WTC11 (cell line): Measurements from ENCODE around the gene CDA. TPM values are rescaled to one million over a fixed set of nuclear protein-coding genes. Genes with fewer than 3 reads are reported as not detected.

Experiments used
- ATAC-seq: fragments of 200-7000 bp; cut with Tn5 transposase; 2 replicates; pipeline ENCODE4 v1.10.0; 2021; ENCODE audit warnings: mild to moderate bottlenecking, moderate library complexity
- CTCF ChIA-PET: fragments of 300-600 bp; sonication (Branson Sonifier 250); formaldehyde crosslinking; loops from one replicate; lab custom pipeline; 2021; ENCODE audit warnings: antibody characterized with exemption; lab: Charles Lee
- POLR2A ChIA-PET: fragments of 350-600 bp; sonication (Branson Sonifier 250); formaldehyde crosslinking; loops from one replicate; lab custom pipeline; 2021; ENCODE audit warnings: antibody characterized with exemption; lab: Charles Lee
- DNase-seq: peaks from one replicate; pipeline ENCODE4 v3.0.0; 2021; ENCODE audit warnings: low spot score
- H3K27ac Mint-ChIP-seq: 2 replicates; pipeline ENCODE4 v1.8.0; 2021; ENCODE audit warnings: mixed read lengths
- H3K27me3 Mint-ChIP-seq: 2 replicates; pipeline ENCODE4 v1.8.0; 2021; ENCODE audit warnings: low read depth, mild to moderate bottlenecking, moderate library complexity, mixed read lengths
- H3K36me3 Mint-ChIP-seq: 2 replicates; pipeline ENCODE4 v1.8.0; 2021; ENCODE audit warnings: mixed read lengths
- H3K4me1 Mint-ChIP-seq: 2 replicates; pipeline ENCODE4 v1.8.0; 2022; ENCODE audit warnings: mixed read lengths
- H3K4me3 Mint-ChIP-seq: 2 replicates; pipeline ENCODE4 v1.8.0; 2021; ENCODE audit warnings: mild to moderate bottlenecking, moderate library complexity, mixed read lengths
- H3K9me3 Mint-ChIP-seq: 2 replicates; pipeline ENCODE4 v1.8.0; 2021; ENCODE audit warnings: mixed read lengths
- CREM ChIP-seq: sonication (generic); formaldehyde crosslinking; IDR thresholded peaks from 2 replicates; pipeline ENCODE4 v1.8.1; 2022; ENCODE audit warnings: mild to moderate bottlenecking, missing genetic modification reagents, moderate library complexity
- GRHL2 ChIP-seq: fragments of 250-450 bp; sonication (Bioruptor Pico); IDR thresholded peaks from 2 replicates; pipeline ENCODE4 v1.8.0; 2022; ENCODE audit warnings: mild to moderate bottlenecking, moderate library complexity; ENCODE audit not compliant: insufficient replicate concordance, severe bottlenecking
- HMGA2 ChIP-seq: fragments of 250-450 bp; sonication (Bioruptor Pico); IDR thresholded peaks from 2 replicates; pipeline ENCODE4 v1.4.0; 2021; ENCODE audit warnings: mild to moderate bottlenecking, moderate library complexity
- ZNF121 ChIP-seq: sonication (generic); formaldehyde crosslinking; IDR thresholded peaks from 2 replicates; pipeline ENCODE4 v1.8.0; 2023; ENCODE audit warnings: missing genetic modification reagents
- total RNA-seq: library from RNA; stranded (reverse); gene quantifications from 3 replicates; pipeline ENCODE4 v1.2.3, GENCODE V29; 2021
- TF ChIP-seq, protein P1 (sequence below): fragments of 250-450 bp; sonication (Bioruptor Pico); IDR thresholded peaks from 2 replicates; pipeline ENCODE4 v1.9.0; 2021; ENCODE audit warnings: mild to moderate bottlenecking, borderline replicate concordance
- TF ChIP-seq, protein P2 (sequence below): sonication (generic); formaldehyde crosslinking; IDR thresholded peaks from 2 replicates; pipeline ENCODE4 v1.8.1; 2022; ENCODE audit warnings: missing genetic modification reagents, borderline replicate concordance
- TF ChIP-seq, protein P3 (sequence below): sonication (generic); formaldehyde crosslinking; IDR thresholded peaks from 2 replicates; pipeline ENCODE4 v1.8.0; 2023; ENCODE audit warnings: mild to moderate bottlenecking, missing genetic modification reagents

The CDA gene
- total RNA-seq, 1 experiment from 2014 or later: 12.5 TPM

DNA sequence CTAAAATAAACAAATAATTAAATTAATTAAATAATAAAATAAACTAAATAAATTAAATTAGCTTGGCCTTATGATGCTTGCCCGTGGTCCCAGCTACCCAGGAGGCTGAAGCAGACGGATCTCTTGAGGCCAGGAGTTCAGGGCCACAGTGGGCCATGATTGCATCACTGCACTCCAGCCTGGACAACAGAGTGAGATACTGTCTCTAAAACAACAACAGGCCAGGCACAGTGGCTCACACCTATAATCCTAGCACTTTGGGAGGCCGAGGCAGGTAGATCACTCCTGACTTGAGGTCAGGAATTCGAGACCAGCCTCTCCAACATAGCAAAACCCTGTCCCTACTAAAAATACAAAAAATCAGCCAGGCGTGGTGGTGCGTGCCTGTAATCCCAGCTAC lies 32.1 kb downstream of the CDA start:
- Mint-ChIP-seq H3K36me3 (0 out of 2 replicates have a peak, but pooled peaks cover 3% of the 10 kb centered on the region), H3K27me3 (no peaks in the 10 kb centered on the region), H3K4me3 (no peak overlapping the region), H3K4me1 (peaks cover 30% of the 10 kb centered on the region), H3K27ac (no peak overlapping the region), H3K9me3 (peaks cover 5% of the 10 kb centered on the region)
- ATAC-seq (no peak), DNase-seq (no peak)
- CTCF ChIA-PET: interaction anchor here (1.9 to 2.0 kb wide), 2 partner anchors 13 to 46 kb away, joined by 5 to 8 read pairs; partner anchors contain the start of gene PINK1
- POLR2A ChIA-PET: no interaction called here
- TF ChIP-seq ZNF121 (peak; percentile 32; the same call in 1 of the 2 replicates), HMGA2 (CRISPR knock-in tag) (peak; percentile 65; the same call in 1 of the 2 replicates), CREM (no peak), GRHL2 (CRISPR knock-in tag) (no peak)

DNA sequence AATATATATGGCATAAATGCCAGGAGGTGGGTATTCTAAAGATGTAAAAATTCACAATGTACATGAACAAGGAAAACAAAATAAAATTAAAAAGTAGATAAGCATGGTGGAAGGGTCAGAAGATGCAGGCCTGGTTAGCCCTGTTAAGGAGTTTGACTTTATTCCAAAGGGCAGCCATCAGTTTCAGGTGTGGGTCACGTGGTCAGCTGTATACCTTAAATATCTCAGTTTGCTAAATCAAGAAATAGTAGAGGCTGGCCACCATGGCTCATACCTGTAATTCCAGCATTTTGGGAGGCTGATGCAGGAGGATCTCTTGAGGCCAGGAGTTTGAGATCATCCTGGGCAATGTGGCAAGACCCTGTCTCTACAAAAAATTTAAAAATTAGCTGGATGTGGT lies 35.8 kb downstream of the CDA start:
- no peak for DNase-seq
- ChIA-PET POLR2A (no interaction called here), CTCF (interaction anchor here (0.6 to 2.9 kb wide), 6 partner anchors 8 to 1219 kb away, joined by 3 to 14 read pairs (median 4); partner anchors contain the start of genes CDA and DDOST)
- H3K9me3 Mint-ChIP-seq: peaks cover 35% of the 10 kb centered on the region
- H3K27ac Mint-ChIP-seq: peak overlapping the region; percentile 99
- H3K4me3 Mint-ChIP-seq: no peak overlapping the region
- TF ChIP-seq, protein P1, sequence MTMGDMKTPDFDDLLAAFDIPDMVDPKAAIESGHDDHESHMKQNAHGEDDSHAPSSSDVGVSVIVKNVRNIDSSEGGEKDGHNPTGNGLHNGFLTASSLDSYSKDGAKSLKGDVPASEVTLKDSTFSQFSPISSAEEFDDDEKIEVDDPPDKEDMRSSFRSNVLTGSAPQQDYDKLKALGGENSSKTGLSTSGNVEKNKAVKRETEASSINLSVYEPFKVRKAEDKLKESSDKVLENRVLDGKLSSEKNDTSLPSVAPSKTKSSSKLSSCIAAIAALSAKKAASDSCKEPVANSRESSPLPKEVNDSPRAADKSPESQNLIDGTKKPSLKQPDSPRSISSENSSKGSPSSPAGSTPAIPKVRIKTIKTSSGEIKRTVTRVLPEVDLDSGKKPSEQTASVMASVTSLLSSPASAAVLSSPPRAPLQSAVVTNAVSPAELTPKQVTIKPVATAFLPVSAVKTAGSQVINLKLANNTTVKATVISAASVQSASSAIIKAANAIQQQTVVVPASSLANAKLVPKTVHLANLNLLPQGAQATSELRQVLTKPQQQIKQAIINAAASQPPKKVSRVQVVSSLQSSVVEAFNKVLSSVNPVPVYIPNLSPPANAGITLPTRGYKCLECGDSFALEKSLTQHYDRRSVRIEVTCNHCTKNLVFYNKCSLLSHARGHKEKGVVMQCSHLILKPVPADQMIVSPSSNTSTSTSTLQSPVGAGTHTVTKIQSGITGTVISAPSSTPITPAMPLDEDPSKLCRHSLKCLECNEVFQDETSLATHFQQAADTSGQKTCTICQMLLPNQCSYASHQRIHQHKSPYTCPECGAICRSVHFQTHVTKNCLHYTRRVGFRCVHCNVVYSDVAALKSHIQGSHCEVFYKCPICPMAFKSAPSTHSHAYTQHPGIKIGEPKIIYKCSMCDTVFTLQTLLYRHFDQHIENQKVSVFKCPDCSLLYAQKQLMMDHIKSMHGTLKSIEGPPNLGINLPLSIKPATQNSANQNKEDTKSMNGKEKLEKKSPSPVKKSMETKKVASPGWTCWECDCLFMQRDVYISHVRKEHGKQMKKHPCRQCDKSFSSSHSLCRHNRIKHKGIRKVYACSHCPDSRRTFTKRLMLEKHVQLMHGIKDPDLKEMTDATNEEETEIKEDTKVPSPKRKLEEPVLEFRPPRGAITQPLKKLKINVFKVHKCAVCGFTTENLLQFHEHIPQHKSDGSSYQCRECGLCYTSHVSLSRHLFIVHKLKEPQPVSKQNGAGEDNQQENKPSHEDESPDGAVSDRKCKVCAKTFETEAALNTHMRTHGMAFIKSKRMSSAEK: no peak
- TF ChIP-seq ZNF121: peak; percentile 63; the same call in 1 of the 2 replicates
- H3K27me3 Mint-ChIP-seq: peaks cover 6% of the 10 kb centered on the region; the same call in 1 of the 2 replicates
- peaks cover 41% of the 10 kb centered on the region for H3K4me1 Mint-ChIP-seq
- H3K36me3 Mint-ChIP-seq: peaks cover 32% of the 10 kb centered on the region
- no peak for ATAC-seq

DNA sequence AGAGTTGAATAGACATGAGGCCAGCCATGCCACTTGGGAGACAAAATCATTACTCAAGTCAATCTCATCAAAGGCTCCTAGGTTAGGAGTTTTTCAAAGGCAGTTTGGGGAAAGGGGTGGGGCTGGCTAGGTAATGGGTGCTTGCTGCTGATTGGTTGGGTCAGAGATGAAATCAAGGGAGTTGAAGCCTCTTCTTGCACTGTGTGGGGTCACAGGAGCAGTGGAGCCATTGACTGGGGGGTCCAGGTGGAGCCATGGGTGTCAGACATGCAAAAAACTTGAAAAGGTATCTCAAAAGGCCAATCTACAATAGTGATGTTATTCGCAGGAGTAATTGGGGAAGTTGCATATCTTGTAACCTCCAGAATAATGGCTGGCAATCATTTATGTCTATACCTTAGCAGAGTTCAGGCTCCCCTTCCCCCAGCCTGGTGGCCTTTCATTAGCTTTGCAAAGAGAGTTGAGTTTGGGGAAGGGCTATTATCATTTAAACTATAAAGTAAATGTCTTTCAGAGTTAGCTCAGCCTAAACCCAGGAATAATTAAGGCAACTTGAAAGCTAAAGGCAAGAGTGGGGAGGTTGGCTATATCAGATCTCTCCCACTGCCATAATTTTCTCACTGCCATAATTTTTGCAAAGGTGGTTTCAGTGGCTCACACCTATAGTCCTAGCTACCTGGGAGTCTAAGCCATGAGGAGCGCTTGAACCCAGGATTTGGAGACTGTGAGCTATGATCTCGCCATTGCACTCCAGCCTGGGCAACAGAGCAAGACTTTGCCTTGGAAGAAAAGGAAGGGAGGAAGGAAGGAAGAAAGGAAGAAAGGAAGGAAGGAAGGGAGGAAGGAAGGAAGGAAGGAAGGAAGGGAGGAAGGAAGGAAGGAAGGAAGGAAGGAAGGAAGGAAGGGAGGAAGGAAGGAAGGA lies 36.5 kb downstream of the CDA start:
- CTCF ChIA-PET: interaction anchor here (0.6 to 2.9 kb wide), 9 partner anchors 8 to 195 kb away, joined by 3 to 14 read pairs (median 3); partner anchors contain the start of genes CDA and DDOST
- peaks cover 38% of the 10 kb centered on the region for H3K9me3 Mint-ChIP-seq
- peaks cover 6% of the 10 kb centered on the region; the same call in 1 of the 2 replicates for H3K27me3 Mint-ChIP-seq
- peak; percentile 91 for TF ChIP-seq ZNF121
- TF ChIP-seq, protein P2, sequence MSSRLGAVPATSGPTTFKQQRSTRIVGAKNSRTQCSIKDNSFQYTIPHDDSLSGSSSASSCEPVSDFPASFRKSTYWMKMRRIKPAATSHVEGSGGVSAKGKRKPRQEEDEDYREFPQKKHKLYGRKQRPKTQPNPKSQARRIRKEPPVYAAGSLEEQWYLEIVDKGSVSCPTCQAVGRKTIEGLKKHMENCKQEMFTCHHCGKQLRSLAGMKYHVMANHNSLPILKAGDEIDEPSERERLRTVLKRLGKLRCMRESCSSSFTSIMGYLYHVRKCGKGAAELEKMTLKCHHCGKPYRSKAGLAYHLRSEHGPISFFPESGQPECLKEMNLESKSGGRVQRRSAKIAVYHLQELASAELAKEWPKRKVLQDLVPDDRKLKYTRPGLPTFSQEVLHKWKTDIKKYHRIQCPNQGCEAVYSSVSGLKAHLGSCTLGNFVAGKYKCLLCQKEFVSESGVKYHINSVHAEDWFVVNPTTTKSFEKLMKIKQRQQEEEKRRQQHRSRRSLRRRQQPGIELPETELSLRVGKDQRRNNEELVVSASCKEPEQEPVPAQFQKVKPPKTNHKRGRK: 0 out of 2 replicates have a peak, but pooled peaks have one; percentile 78
- TF ChIP-seq, protein P3, sequence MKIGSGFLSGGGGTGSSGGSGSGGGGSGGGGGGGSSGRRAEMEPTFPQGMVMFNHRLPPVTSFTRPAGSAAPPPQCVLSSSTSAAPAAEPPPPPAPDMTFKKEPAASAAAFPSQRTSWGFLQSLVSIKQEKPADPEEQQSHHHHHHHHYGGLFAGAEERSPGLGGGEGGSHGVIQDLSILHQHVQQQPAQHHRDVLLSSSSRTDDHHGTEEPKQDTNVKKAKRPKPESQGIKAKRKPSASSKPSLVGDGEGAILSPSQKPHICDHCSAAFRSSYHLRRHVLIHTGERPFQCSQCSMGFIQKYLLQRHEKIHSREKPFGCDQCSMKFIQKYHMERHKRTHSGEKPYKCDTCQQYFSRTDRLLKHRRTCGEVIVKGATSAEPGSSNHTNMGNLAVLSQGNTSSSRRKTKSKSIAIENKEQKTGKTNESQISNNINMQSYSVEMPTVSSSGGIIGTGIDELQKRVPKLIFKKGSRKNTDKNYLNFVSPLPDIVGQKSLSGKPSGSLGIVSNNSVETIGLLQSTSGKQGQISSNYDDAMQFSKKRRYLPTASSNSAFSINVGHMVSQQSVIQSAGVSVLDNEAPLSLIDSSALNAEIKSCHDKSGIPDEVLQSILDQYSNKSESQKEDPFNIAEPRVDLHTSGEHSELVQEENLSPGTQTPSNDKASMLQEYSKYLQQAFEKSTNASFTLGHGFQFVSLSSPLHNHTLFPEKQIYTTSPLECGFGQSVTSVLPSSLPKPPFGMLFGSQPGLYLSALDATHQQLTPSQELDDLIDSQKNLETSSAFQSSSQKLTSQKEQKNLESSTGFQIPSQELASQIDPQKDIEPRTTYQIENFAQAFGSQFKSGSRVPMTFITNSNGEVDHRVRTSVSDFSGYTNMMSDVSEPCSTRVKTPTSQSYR (CRISPR knock-in tag): no peak
- TF ChIP-seq, all 79 proteins: peak for 2
- peaks cover 41% of the 10 kb centered on the region for H3K4me1 Mint-ChIP-seq
- peak overlapping the region; percentile 59 for H3K4me3 Mint-ChIP-seq
- peak overlapping the region; percentile 99 for H3K27ac Mint-ChIP-seq
- peak; percentile 40 for DNase-seq
- H3K36me3 Mint-ChIP-seq: peaks cover 35% of the 10 kb centered on the region
- POLR2A ChIA-PET: no interaction called here
- peak; percentile 91 for ATAC-seq
